K562 (cell line): ENCODE data around the gene PI4KA. TPM values are rescaled to one million over a fixed set of nuclear protein-coding genes. Genes with fewer than 3 reads are reported as not detected.

Source experiments
- ARID3A ChIP-seq: IDR thresholded peaks from 2 replicates; pipeline ENCODE4 v1.6.1; 2012; ENCODE audit warnings: low read depth, low read length, improper control_type of control experiment, borderline replicate concordance
- CEBPB ChIP-seq: fragments of 450-650 bp; IDR thresholded peaks from 2 replicates; pipeline ENCODE4 v1.6.1; 2016; ENCODE audit warnings: missing genetic modification characterization, missing compliant biosample characterization
- CHD7 ChIP-seq: fragments of 200-600 bp; sonication (generic); IDR thresholded peaks from one replicate; pipeline ENCODE4 v1.6.1; 2012; ENCODE audit warnings: mild to moderate bottlenecking, low read depth, low read length, inconsistent platforms
- CTCF ChIP-seq, 3 experiments: IDR thresholded peaks in 2 of 3; conservative IDR thresholded peaks in 1 of 3; 2 replicates each; pipeline ENCODE4 v1.5.1; 2011 to 2012; ENCODE audit warnings: low read length in 3 of 3, mild to moderate bottlenecking in 3 of 3, control low read depth in 2 of 3, improper control_type of control experiment in 1 of 3, inconsistent platforms in 1 of 3, low read depth in 1 of 3, mixed read lengths in 1 of 3, moderate library complexity in 1 of 3; ENCODE audit not compliant: insufficient read depth in 2 of 3
- GABPB1 ChIP-seq: sonication (generic); formaldehyde crosslinking; IDR thresholded peaks from 2 replicates; pipeline ENCODE4 v1.8.0; 2022; ENCODE audit warnings: mild to moderate bottlenecking, missing genetic modification reagents
- MLX ChIP-seq, 2 experiments: fragments of 450-650 bp in 1 of 2; sonication (generic) in 1 of 2; formaldehyde crosslinking; conservative IDR thresholded peaks; 2 replicates each; pipeline versions ENCODE4 v1.4.0 to v1.8.1; 2020 to 2022; ENCODE audit warnings: mild to moderate bottlenecking in 1 of 2, missing genetic modification reagents in 1 of 2
- NR2F6 ChIP-seq: fragments of 450-650 bp; formaldehyde crosslinking; IDR thresholded peaks from 2 replicates; pipeline ENCODE4 v1.4.0; 2020; ENCODE audit warnings: mild to moderate bottlenecking
- TARDBP ChIP-seq: fragments of 450-650 bp; IDR thresholded peaks from 2 replicates; pipeline ENCODE4 v1.6.1; 2016
- TFAM ChIP-seq: fragments of 250-450 bp; sonication (Bioruptor Pico); conservative IDR thresholded peaks from 2 replicates; pipeline ENCODE4 v1.5.0; 2021; ENCODE audit warnings: mild to moderate bottlenecking, moderate library complexity
- YBX1 ChIP-seq: fragments of 450-650 bp; IDR thresholded peaks from 2 replicates; pipeline ENCODE4 v1.7.1; 2016; ENCODE audit warnings: mild to moderate bottlenecking
- ZNF561 ChIP-seq: fragments of 450-650 bp; formaldehyde crosslinking; conservative IDR thresholded peaks from 2 replicates; pipeline ENCODE4 v1.4.0; 2020; ENCODE audit warnings: mild to moderate bottlenecking, moderate library complexity
- polyA plus RNA-seq, 8 experiments: library from polyadenylated mRNA; depleted of rRNA in 4 of 8; stranded (reverse) in 5 of 8; unstranded in 3 of 8; fragments of >200 nt; fragmentation: Nextera tagmentation in 2 of 8; fragmentation: Illumina TruSeq in 1 of 8; extraction: Ambion mirVana in 2 of 8; extraction: Trizol in 1 of 8; gene quantifications; 2 replicates each; pipeline versions ENCODE4 v1.2.1 to v1.2.3, GENCODE V29; 2011 to 2014; ENCODE audit warnings: inconsistent platforms in 1 of 8, missing spikeins in 1 of 8
- total RNA-seq, 7 experiments: library from RNA; depleted of rRNA in 6 of 7; stranded (reverse); fragments of >200 nt in 6 of 7; fragmentation: Illumina TruSeq in 2 of 7; extraction: Trizol in 2 of 7; gene quantifications; 2 replicates each; pipeline versions ENCODE4 v1.2.1 to v1.2.3, GENCODE V29; 2011 to 2021; ENCODE audit warnings: low replicate concordance in 1 of 7

Gene PI4KA
- total and polyA plus RNA-seq, 9 of the 15 experiments (the other 6 are each of a cell fraction or from before 2014, with no cell fraction given): 7.3 to 187 (median 84.7) TPM

GRCh38 chr22:20751185-20751851 is 107.3 kb downstream of the PI4KA start (continued):
- no peak for TF ChIP-seq ARID3A
- TF ChIP-seq GABPB1 (CRISPR knock-in tag): peak; percentile 58; the same call in 1 of the 2 replicates
- no peak for TF ChIP-seq CHD7
- TF ChIP-seq TFAM: no peak
- TF ChIP-seq TARDBP: no peak
- no peak for TF ChIP-seq ZNF561 (CRISPR knock-in tag)
- 0 out of 2 replicates have a peak, but pooled peaks have one; percentile 65 for TF ChIP-seq NR2F6 (CRISPR knock-in tag)
- TF ChIP-seq CEBPB (tag): peak; percentile 65; the same call in 1 of the 2 replicates
- peak in 2 of 3 experiments; percentile 52 to 61; a peak in 5 of 6 replicates for TF ChIP-seq CTCF (IDR thresholded peaks at IDR 0.05 in 2 of 3, conservative IDR thresholded peaks at IDR 0.05 in 1 of 3; ENCODE audit: insufficient read depth in 2 of 3, low read depth in 1 of 3, low read length in 3 of 3)
- 0 out of 4 replicates have a peak, but pooled peaks of 1 of the 2 experiments have one; percentile 52 for TF ChIP-seq MLX (CRISPR knock-in tag; conservative IDR thresholded peaks at IDR 0.05)
- TF ChIP-seq YBX1: no peak
